Measurements from ENCODE around the gene AVL9. TPM values are rescaled to one million over a fixed set of nuclear protein-coding genes. Genes with fewer than 3 reads are reported as not detected.

The AVL9 gene
- total RNA-seq, 1 donor = 26.9 TPM

DNA sequence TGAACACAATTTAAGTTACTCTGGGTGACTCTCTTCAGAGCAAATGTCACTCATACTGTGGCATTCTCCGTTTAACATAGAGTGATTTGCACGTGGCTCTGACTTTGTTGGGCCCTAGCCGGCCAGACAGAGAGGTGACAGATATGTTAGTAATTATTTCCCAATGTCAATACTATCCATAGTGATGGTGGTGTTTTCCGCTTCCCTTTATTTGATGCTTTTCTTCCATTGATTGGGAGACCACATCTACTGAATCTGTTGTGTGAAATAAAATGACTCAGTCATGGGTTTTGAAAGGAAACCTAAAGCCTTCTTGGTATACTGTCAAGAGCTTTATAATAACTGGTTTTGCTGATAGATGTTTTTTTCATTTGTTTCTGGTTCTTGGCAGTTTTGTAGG lies 7.4 kb downstream of the AVL9 start:
- DNase-seq (ENCODE audit: low read depth) = no peak
- no peak overlapping the region for H3K4me3 ChIP-seq (ENCODE audit: low read depth, low read length)
- no peak for TF ChIP-seq CTCF (IDR thresholded peaks at IDR 0.05; ENCODE audit: insufficient read depth, low read length)

GRCh38 chr7:32506266-32507054 lies 11.2 kb downstream of the AVL9 start:
- peak overlapping the region; percentile 40 for H3K4me3 ChIP-seq (ENCODE audit: low read depth, low read length)
- no peak for TF ChIP-seq CTCF (IDR thresholded peaks at IDR 0.05; ENCODE audit: insufficient read depth, low read length)

DNA sequence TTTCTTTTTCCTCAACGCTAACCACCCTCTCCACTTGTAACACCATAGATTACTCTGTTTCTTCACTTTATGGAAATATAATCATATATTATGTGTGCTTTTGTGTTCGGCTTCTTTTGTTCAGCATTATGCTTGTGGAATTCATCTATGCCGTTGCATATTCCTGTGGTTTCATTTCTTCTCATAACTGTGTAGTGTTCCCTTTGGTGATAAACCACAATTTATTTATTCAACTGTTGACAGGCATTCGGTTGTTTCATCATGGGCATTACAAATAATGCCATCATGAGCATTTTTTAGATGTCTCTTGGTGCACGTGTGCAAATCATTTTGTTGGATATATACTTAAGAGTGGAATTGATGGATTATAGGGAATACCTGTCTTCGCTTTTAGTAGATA lies 12.1 kb downstream of the AVL9 start:
- no peak overlapping the region for H3K4me3 ChIP-seq (ENCODE audit: low read depth, low read length)
- TF ChIP-seq CTCF (IDR thresholded peaks at IDR 0.05; ENCODE audit: insufficient read depth, low read length) = no peak
- no peak for DNase-seq (ENCODE audit: low read depth)

More at GRCh38 chr7:32506266-32507054, 11.2 kb downstream of the AVL9 start:
- DNase-seq (ENCODE audit: low read depth) = peak; percentile 89

- TF ChIP-seq CTCF (IDR thresholded peaks at IDR 0.05; ENCODE audit: insufficient read depth, low read length) = no peak
- peak; percentile 54 for DNase-seq (ENCODE audit: low read depth)
These were observed 16.5 kb downstream of the AVL9 start for GRCh38 chr7:32511791-32512190.

DNA sequence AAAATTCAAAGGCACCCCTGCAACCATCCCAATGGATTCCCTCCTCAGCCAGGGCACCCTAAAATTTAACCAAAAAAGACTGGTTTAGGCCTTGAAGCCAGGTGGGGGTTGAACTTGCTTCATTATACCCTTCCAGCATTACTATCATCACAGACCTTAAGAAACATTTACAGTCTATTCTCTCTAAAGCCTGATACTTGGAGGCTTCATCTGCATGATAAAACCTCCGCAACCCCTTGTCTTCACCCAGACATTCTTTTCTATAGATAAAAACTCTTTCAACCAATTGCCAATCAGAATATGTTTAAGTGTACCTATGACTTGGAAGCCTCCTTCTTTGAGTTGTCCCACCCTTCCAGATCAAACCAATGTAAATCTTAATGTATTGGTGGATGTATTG lies 17.9 kb downstream of the AVL9 start:
- H3K4me3 ChIP-seq (ENCODE audit: low read depth, low read length) = no peak overlapping the region
- DNase-seq (ENCODE audit: low read depth) = no peak
- TF ChIP-seq CTCF (IDR thresholded peaks at IDR 0.05; ENCODE audit: insufficient read depth, low read length) = no peak

More at GRCh38 chr7:32511791-32512190, 16.5 kb downstream of the AVL9 start:
- no peak overlapping the region for H3K4me3 ChIP-seq (ENCODE audit: low read depth, low read length)

- TF ChIP-seq CTCF (IDR thresholded peaks at IDR 0.05; ENCODE audit: insufficient read depth, low read length) = no peak
- no peak for DNase-seq (ENCODE audit: low read depth)
- H3K4me3 ChIP-seq (ENCODE audit: low read depth, low read length) = no peak overlapping the region
These were observed 20.7 kb downstream of the AVL9 start for GRCh38 chr7:32515890-32516550.

Measured in fibroblast of the aortic adventitia (primary cell).